Stimulated activated CD4-positive, alpha-beta T cell treated with anti-CD3 and anti-CD28 coated beads, Interleukin-12 subunit alpha, Interleukin-12 subunit beta, amount 100 ng/mL, for 48 hours (primary cell): ENCODE measurements around the gene DCTN2.

Source experiments
- DNase-seq, 3 donors: peaks; one replicate each; pipeline ENCODE4 v3.0.0-alpha.2; 2020; ENCODE audit warnings: low read depth in 2 of 3, low spot score in 1 of 3

DCTN2 gene

DNA sequence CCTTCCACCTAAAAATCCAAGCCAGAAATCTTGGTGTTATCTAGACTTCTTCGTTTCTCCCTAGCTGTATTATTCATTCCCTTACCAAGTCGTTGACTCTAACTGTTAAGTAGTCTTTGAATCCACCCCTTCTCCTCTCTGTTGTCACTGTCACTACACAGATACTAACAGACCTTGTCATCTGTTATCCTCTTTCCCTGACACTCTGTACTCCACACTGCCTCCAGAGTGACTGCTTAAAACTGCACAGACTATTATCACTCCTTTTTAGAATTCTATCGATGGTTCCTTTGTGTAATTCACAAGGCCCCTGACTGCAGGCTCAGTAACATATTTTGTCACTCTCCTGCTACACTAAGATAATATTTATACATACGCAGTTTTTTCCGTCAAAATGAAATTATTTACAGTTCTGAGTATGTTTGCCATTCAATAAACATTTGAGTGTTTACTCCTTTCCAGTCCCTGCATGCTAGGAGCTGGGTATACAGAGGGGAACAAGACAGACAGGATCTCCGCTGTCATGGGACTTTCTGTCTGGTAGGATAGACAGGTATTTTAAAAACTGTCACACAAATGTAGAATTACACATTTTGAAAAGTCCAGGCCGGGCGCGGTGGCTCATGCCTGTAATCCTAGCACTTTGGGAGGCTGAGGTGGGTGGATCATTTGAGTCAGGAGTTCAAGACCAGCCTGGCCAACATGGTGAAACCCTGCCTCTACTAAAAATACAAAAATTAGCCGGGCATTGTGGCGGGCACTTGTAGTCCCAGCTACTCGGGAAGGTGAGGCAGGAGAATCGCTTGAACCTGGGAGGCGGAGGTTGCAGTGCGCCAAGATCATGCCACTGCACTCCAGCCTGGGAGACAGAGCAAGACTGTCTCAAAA is 55.4 kb downstream of the DCTN2 start:
- DNase-seq, result no peak

GRCh38 chr12:57490126-57490525 is 56.9 kb downstream of the DCTN2 start:
- no peak for DNase-seq

- no peak for DNase-seq
Measured at GRCh38 chr12:57489157-57489641, 57.8 kb downstream of the DCTN2 start.

DNA sequence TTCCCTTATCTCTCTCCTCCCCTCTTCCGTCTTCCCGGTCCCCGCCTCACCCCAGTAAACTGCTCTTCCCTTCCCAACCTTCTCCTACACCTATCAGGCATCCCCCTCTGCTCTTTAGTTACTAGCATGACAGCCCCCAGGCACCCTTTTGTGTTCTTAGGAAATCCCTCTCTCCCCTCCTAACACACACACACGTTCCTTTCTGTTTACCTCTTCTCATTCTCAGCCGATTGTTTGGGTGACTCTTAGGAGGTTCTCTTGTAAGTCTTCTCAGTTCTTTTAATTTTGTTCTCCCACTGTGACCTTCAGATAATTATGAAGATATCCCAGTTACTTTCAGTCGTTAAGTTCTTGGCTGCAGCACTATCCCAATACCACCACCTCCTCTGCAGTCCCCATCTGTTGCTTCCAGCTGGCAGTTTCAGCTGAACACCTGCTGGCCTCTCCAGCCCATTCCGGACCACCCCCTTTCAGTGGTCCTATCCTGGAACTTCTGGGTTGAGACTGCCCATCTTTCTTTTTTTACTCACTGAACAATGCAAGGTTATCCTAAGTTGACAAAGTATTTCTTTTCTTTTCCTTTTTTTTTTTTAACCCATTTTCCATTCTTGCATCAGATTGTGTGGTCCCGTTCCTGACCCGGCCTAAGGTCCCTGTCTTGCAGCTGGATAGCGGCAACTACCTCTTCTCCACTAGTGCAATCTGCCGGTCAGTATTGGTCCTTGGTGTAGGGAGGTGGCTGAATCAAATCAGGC is 58.4 kb downstream of the DCTN2 start:
- DNase-seq, result no peak

- peak; percentile 86 to 91 (median 90) for DNase-seq
Measured at GRCh38 chr12:57487597-57488401, 59.2 kb downstream of the DCTN2 start, which contains the start of gene MARS1. TSS of gene MARS1 (plus strand) at chr12:57488068. CDS start at chr12:57488091, 23 bp downstream.

GRCh38 chr12:57487055-57487596 is 59.9 kb downstream of the DCTN2 start:
- no peak for DNase-seq

DNA sequence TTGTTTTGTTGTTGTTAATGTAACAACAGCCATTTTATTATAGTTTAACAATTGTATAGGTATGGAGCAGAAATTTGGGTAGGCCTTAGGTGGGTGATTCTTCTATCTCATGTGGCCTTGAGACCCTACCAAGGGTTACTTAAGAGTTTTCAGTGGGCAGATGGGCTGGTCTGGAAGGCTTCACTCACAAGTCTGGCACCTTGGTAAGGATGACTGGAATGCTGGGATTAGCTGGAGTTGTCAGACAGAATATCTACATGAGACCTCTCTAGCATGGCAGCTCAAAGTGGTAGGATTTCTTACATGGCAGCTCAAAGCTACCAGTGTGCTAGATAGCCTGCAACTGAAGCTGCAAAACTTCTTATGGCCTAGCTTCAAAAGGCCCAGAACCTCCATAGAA is 61.3 kb downstream of the DCTN2 start:
- DNase-seq, result no peak

DNA sequence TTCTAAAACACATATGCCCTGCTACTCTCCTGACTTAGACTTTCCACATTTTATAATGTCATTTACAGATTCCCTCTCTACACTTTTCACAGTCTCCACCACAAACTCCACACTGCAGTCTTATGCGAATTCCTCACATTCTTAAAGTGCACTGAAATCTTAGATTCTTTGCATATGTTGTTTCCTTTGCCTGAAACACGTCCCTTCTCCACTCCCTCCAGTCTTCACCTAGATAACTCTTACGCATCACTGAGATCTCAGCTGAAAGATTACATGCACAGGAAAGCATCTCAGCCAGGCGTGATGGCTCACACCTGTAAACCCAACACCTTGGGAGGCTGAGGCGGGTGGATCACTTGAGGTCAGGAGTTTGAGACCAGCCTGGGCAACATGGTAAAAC is 63.5 kb downstream of the DCTN2 start:
- DNase-seq, result no peak

GRCh38 chr12:57481671-57482070 is 65.3 kb downstream of the DCTN2 start:
- no peak for DNase-seq
